Panc1 (cell line): ENCODE data around the gene GDF7. TPM values are rescaled to one million over a fixed set of nuclear protein-coding genes. Genes with fewer than 3 reads are reported as not detected.
"Not testable (repeated sequence)": the region's sequence is repeated elsewhere in the genome, so short reads cannot be mapped to it uniquely, and the experiment has no call there.

Source experiments
- ATAC-seq: fragments of 200-7000 bp; cut with Tn5 transposase; 2 replicates; pipeline ENCODE4 v1.9.1; 2020; ENCODE audit warnings: mild to moderate bottlenecking, moderate library complexity
- BruUV-seq: library from RNA; stranded (reverse); fragments of 400-500 nt; replicated peaks from 2 replicates; lab custom pipeline; 2021; lab: Mats Ljungman, UMichigan
- CTCF ChIA-PET: fragments of 300-600 bp; sonication (Branson Sonifier 250); formaldehyde crosslinking; loops from one replicate; lab custom pipeline; 2022; ENCODE audit warnings: antibody characterized with exemption; lab: Charles Lee
- POLR2A ChIA-PET: fragments of 300-600 bp; sonication (Branson Sonifier 250); formaldehyde crosslinking; loops from one replicate; lab custom pipeline; 2022; ENCODE audit warnings: antibody characterized with exemption; lab: Charles Lee
- DNase-seq: peaks from one replicate; pipeline ENCODE4 v3.0.0-alpha.2; 2010; ENCODE audit warnings: low read depth, low spot score
- H3K27ac ChIP-seq: 2 replicates; pipeline ENCODE4 v1.5.1; 2011; ENCODE audit warnings: mild to moderate bottlenecking, low read length, inconsistent platforms
- H3K27me3 ChIP-seq: fragments of 200-500 bp; sonication (Bioruptor generic); 2 replicates; pipeline ENCODE4 v1.6.0; 2014; ENCODE audit warnings: low read length, inconsistent platforms; ENCODE audit not compliant: control insufficient read depth, insufficient read depth
- H3K36me3 ChIP-seq: fragments of 200-500 bp; sonication (Bioruptor generic); 2 replicates; pipeline ENCODE4 v1.5.1; 2014; ENCODE audit warnings: inconsistent platforms, mild to moderate bottlenecking, low read length, moderate library complexity; ENCODE audit not compliant: control insufficient read depth, insufficient read depth
- H3K4me1 ChIP-seq: 2 replicates; pipeline ENCODE4 v1.5.1; 2011; ENCODE audit warnings: inconsistent platforms, mild to moderate bottlenecking, low read length, moderate library complexity; ENCODE audit not compliant: control insufficient read depth, insufficient read depth
- H3K4me3 ChIP-seq, 2 experiments: 2 replicates each; pipeline ENCODE4 v1.5.1; 2011 to 2012; ENCODE audit warnings: low read depth in 2 of 2, low read length in 2 of 2, mild to moderate bottlenecking in 2 of 2, inconsistent platforms in 1 of 2, moderate library complexity in 1 of 2
- H3K9me3 ChIP-seq: fragments of 200-500 bp; sonication (Bioruptor generic); 2 replicates; pipeline ENCODE4 v1.5.1; 2014; ENCODE audit warnings: low read depth, mild to moderate bottlenecking, inconsistent platforms, low read length, moderate library complexity; ENCODE audit not compliant: control insufficient read depth, insufficient read depth
- POLR2AphosphoS5 ChIP-seq: IDR thresholded peaks from 2 replicates; pipeline ENCODE4 v1.6.1; 2012; ENCODE audit warnings: mild to moderate bottlenecking, low read depth, low read length, moderate library complexity
- REST ChIP-seq, 2 experiments: IDR thresholded peaks; 2 replicates each; pipeline ENCODE4 v1.6.1; 2011 to 2012; ENCODE audit warnings: low read depth in 2 of 2, control low read depth in 1 of 2, low read length in 1 of 2, mild to moderate bottlenecking in 1 of 2, moderate library complexity in 1 of 2; ENCODE audit not compliant: insufficient read depth in 1 of 2
- SIN3A ChIP-seq: IDR thresholded peaks from 2 replicates; pipeline ENCODE4 v1.6.1; 2012; ENCODE audit warnings: low read depth, mild to moderate bottlenecking, low read length, moderate library complexity, borderline replicate concordance; ENCODE audit not compliant: insufficient read depth
- TCF7L2 ChIP-seq: IDR thresholded peaks from 2 replicates; pipeline ENCODE4 v1.6.1; 2011; ENCODE audit warnings: mild to moderate bottlenecking, low read depth, low read length, inconsistent platforms
- in situ Hi-C: cut with HindIII; loops from 2 replicates; pipeline ENCODE4 v1.10.0; 2016; ENCODE audit warnings: low sequenced_read_pairs, low pct_unique_long_range_greater_than_20kb
- intact Hi-C: fragments of 100-400 bp; cut with micrococcal nuclease; formaldehyde crosslinking; loops from one replicate; pipeline ENCODE4 v1.10.0; 2022; ENCODE audit not compliant: unreplicated experiment
- total RNA-seq: library from RNA; stranded (reverse); gene quantifications from one replicate; pipeline ENCODE4 v1.2.1, GENCODE V29; 2021; ENCODE audit not compliant: unreplicated experiment
- TF ChIP-seq, protein P1 (sequence below): fragments of 450-650 bp; IDR thresholded peaks from 2 replicates; pipeline ENCODE4 v1.5.1; 2017; ENCODE audit warnings: mild to moderate bottlenecking

Gene GDF7
- total RNA-seq, 1 experiment from 2014 or later: not detected

DNA sequence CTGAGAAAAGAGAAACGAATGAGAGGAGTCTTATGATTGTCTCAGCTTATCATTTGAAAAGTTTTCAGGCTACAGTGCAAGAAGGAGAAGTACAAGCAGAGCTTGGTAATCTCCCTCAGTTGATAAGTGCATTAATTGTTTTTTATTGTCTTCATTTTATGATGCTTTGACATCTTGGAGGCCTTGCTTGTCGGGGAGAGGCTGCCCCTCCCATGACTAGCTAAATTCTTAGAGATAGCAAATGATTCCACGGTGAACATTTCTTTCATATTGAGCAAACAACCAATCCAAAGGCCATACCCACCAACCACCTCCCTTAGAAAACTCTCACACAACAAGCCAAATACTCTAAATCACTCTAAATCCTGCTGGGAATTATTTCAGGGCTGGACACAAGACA is 39.8 kb downstream of the GDF7 start:
- intact Hi-C loops (no loop called here), in situ Hi-C loops (no loop called here)
- no peaks in the 10 kb centered on the region for H3K27me3 ChIP-seq
- H3K27ac ChIP-seq: no peak overlapping the region
- H3K9me3 ChIP-seq: no peaks in the 10 kb centered on the region
- no peak for ATAC-seq
- POLR2A ChIA-PET: no interaction called here
- H3K4me1 ChIP-seq: no peaks in the 10 kb centered on the region
- no peaks in the 10 kb centered on the region for H3K36me3 ChIP-seq
- CTCF ChIA-PET: no interaction called here
- H3K4me3 ChIP-seq: no peak overlapping the region
- TF ChIP-seq, protein P1, sequence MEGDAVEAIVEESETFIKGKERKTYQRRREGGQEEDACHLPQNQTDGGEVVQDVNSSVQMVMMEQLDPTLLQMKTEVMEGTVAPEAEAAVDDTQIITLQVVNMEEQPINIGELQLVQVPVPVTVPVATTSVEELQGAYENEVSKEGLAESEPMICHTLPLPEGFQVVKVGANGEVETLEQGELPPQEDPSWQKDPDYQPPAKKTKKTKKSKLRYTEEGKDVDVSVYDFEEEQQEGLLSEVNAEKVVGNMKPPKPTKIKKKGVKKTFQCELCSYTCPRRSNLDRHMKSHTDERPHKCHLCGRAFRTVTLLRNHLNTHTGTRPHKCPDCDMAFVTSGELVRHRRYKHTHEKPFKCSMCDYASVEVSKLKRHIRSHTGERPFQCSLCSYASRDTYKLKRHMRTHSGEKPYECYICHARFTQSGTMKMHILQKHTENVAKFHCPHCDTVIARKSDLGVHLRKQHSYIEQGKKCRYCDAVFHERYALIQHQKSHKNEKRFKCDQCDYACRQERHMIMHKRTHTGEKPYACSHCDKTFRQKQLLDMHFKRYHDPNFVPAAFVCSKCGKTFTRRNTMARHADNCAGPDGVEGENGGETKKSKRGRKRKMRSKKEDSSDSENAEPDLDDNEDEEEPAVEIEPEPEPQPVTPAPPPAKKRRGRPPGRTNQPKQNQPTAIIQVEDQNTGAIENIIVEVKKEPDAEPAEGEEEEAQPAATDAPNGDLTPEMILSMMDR: no peak
- TF ChIP-seq REST (IDR thresholded peaks at IDR 0.05; ENCODE audit: insufficient read depth in 1 of 2, low read depth in 2 of 2, low read length in 1 of 2): no peak
- no peak for TF ChIP-seq TCF7L2
- TF ChIP-seq POLR2AphosphoS5: no peak
- TF ChIP-seq SIN3A: no peak
- DNase-seq: no peak
- no TSS peak for BruUV-seq

- DNase-seq (no peak), ATAC-seq (no peak)
- H3K4me3 ChIP-seq: no peak overlapping the region
- no peak overlapping the region for H3K27ac ChIP-seq
- intact Hi-C loops: no loop called here
- TF ChIP-seq SIN3A (no peak), POLR2AphosphoS5 (no peak), TCF7L2 (no peak), REST (IDR thresholded peaks at IDR 0.05; ENCODE audit: insufficient read depth in 1 of 2, low read depth in 2 of 2, low read length in 1 of 2) (no peak)
- TF ChIP-seq, protein P1: no peak
- POLR2A ChIA-PET: no interaction called here
- no peaks in the 10 kb centered on the region for H3K9me3 ChIP-seq
- in situ Hi-C loops: no loop called here
- no peaks in the 10 kb centered on the region for H3K36me3 ChIP-seq
- H3K4me1 ChIP-seq: no peaks in the 10 kb centered on the region
- no peaks in the 10 kb centered on the region for H3K27me3 ChIP-seq
- no TSS peak for BruUV-seq
- CTCF ChIA-PET: no interaction called here
Observed at GRCh38 chr2:20707601-20708000, 40.7 kb downstream of the GDF7 start.

DNA sequence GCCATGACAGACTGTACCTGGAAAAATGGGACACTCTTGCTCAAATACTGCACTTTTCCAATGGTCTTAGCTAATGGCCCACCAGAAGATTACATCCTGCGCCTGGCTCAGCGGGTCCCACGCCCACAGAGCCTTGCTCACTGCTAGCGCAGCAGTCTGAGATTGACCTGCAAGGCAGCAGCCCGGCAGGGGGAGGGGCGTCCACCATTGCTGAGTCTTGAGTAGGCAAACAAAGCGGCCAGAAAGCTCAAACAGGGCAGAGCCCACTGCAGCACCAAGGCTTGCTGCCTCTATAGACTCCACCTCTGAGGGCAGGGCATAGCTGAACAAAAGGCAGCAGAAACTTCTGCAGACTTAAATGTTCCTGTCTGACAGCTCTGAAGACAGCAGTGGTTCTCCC is 44.7 kb downstream of the GDF7 start:
- DNase-seq, CTCF ChIA-PET: not testable (repeated sequence)

GRCh38 chr2:20713585-20713984 is 46.6 kb downstream of the GDF7 start:
- intact Hi-C loops, CTCF ChIA-PET, in situ Hi-C loops: not testable (repeated sequence)

More for the DNA sequence above, 44.7 kb downstream of the GDF7 start:
- H3K36me3 ChIP-seq, H3K4me3 ChIP-seq, H3K4me1 ChIP-seq, in situ Hi-C loops, H3K9me3 ChIP-seq, H3K27ac ChIP-seq, POLR2A ChIA-PET, BruUV-seq, ATAC-seq, intact Hi-C loops, H3K27me3 ChIP-seq: not testable (repeated sequence)

More at GRCh38 chr2:20713585-20713984, 46.6 kb downstream of the GDF7 start:
- ATAC-seq, BruUV-seq, POLR2A ChIA-PET, H3K27me3 ChIP-seq, DNase-seq, H3K4me1 ChIP-seq, H3K27ac ChIP-seq, H3K36me3 ChIP-seq, H3K4me3 ChIP-seq, H3K9me3 ChIP-seq: not testable (repeated sequence)
